ENCODE results near the gene PRR29.

PRR29 gene

GRCh38 chr17:63997341-63998048 lies 656 bp upstream of the PRR29 start:
- H3K4me3 ChIP-seq (ENCODE audit: low read length): no peak overlapping the region
- DNase-seq (ENCODE audit: low read depth): no peak
- TF ChIP-seq, protein P1, sequence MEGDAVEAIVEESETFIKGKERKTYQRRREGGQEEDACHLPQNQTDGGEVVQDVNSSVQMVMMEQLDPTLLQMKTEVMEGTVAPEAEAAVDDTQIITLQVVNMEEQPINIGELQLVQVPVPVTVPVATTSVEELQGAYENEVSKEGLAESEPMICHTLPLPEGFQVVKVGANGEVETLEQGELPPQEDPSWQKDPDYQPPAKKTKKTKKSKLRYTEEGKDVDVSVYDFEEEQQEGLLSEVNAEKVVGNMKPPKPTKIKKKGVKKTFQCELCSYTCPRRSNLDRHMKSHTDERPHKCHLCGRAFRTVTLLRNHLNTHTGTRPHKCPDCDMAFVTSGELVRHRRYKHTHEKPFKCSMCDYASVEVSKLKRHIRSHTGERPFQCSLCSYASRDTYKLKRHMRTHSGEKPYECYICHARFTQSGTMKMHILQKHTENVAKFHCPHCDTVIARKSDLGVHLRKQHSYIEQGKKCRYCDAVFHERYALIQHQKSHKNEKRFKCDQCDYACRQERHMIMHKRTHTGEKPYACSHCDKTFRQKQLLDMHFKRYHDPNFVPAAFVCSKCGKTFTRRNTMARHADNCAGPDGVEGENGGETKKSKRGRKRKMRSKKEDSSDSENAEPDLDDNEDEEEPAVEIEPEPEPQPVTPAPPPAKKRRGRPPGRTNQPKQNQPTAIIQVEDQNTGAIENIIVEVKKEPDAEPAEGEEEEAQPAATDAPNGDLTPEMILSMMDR (IDR thresholded peaks at IDR 0.05; ENCODE audit: insufficient read depth, low read depth, low read length, missing control alignments): no peak

GRCh38 chr17:63998721-63999679 lies 849 bp downstream of the PRR29 start:
- H3K4me3 ChIP-seq (ENCODE audit: low read length): peak overlapping the region; percentile 50
- TF ChIP-seq, protein P1 (IDR thresholded peaks at IDR 0.05; ENCODE audit: insufficient read depth, low read depth, low read length, missing control alignments): no peak
- DNase-seq (ENCODE audit: low read depth): no peak

DNA sequence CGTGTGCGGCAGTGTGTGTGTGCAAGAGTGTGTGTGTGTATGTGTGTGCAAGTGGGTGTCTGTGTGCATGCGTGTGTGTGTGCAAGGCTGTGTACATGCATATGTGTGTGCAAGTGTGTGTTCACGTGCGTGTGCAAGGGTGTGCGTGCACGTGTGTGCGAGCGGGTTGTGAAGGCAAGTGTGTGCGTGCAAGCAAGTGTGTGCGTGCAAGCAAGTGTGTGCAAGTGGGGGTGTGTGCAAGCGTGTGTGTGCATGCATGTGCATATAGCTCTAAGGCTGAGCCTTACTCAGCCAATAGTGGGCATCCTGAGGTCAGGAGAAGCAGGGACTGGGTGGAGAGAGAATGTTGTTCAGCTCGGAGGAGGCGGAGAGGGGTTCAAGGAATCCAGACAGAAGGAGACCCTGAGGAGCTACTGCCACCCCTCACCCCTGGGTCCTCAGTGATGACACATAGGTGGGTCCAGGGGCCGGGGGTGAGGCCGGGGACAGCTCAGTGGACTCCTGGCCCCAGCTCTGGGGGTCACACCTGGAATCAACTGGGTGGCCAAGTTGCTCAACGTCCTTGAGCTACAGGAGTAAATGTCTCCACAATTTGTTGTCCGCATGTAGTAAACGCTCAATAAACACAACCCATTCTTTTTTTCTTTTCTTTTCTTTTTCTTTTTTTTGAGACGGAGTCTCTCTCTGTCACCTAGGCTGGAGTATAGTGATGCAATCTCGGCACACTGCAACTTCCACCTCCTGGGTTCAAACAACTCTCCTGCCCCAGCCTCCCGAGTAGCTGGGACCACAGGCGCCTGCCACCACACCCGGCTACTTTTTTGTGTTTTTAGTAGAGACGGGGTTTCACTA lies 1.8 kb downstream of the PRR29 start:
- TF ChIP-seq, protein P1 (IDR thresholded peaks at IDR 0.05; ENCODE audit: insufficient read depth, low read depth, low read length, missing control alignments): no peak
- no peak overlapping the region for H3K4me3 ChIP-seq (ENCODE audit: low read length)
- no peak for DNase-seq (ENCODE audit: low read depth)

- no peak overlapping the region for H3K4me3 ChIP-seq (ENCODE audit: low read length)
- no peak for DNase-seq (ENCODE audit: low read depth)
- TF ChIP-seq, protein P1 (IDR thresholded peaks at IDR 0.05; ENCODE audit: insufficient read depth, low read depth, low read length, missing control alignments): no peak
Measured at GRCh38 chr17:64001091-64001579, 3.0 kb downstream of the PRR29 start.

- no peak overlapping the region for H3K4me3 ChIP-seq (ENCODE audit: low read length)
- DNase-seq (ENCODE audit: low read depth): peak; percentile 61
- TF ChIP-seq, protein P1 (IDR thresholded peaks at IDR 0.05; ENCODE audit: insufficient read depth, low read depth, low read length, missing control alignments): no peak
Measured at GRCh38 chr17:64001763-64002529, 3.8 kb downstream of the PRR29 start.
